ENCODE results near the gene MAP3K4. TPM values are rescaled to one million over a fixed set of nuclear protein-coding genes. Genes with fewer than 3 reads are reported as not detected.

MAP3K4 gene
- total and polyA plus RNA-seq, 2 of the 8 experiments (the other 6 are each of a cell fraction or from before 2014, with no cell fraction given) = 16.6 to 51.6 TPM

- H2AFZ ChIP-seq (ENCODE audit: low read length) = no peak overlapping the region
- no peaks in the 10 kb centered on the region for H3K4me1 ChIP-seq (replicated peaks in 1 of 4; ENCODE audit: control insufficient read depth in 3 of 4, insufficient read depth in 4 of 4, low read length in 3 of 4)
- DNase-seq (ENCODE audit: low read depth in 1 of 2, low spot score in 2 of 2) = no peak
- no peak overlapping the region for H2BK15ac ChIP-seq (ENCODE audit: low read length)
- no peak overlapping the region for H3K56ac ChIP-seq (replicated peaks; ENCODE audit: insufficient read length, low read depth, low read length)
- H2BK20ac ChIP-seq (ENCODE audit: low read length) = no peak overlapping the region
- no peak for FAIRE-seq
- H3K23ac ChIP-seq (ENCODE audit: insufficient read length) = no peak overlapping the region
- peaks cover 0 to 2% of the 10 kb centered on the region in 2 experiments for H4K20me1 ChIP-seq (replicated peaks in 1 of 2; ENCODE audit: control insufficient read depth in 1 of 2, insufficient read depth in 2 of 2, low read length in 2 of 2)
- peaks cover 0 to 58% (median 21%) of the 10 kb centered on the region in 4 experiments; a peak in 5 of 8 replicates for H3K36me3 ChIP-seq (ENCODE audit: control insufficient read depth in 2 of 4, insufficient read depth in 4 of 4, low read length in 3 of 4)
- no peaks in the 10 kb centered on the region for H3K27me3 ChIP-seq (replicated peaks in 1 of 4; ENCODE audit: control insufficient read depth in 3 of 4, extremely low read depth in 1 of 4, insufficient read depth in 3 of 4, low read length in 3 of 4)
- H3K4me3 ChIP-seq (ENCODE audit: extremely low read depth in 1 of 4, insufficient read depth in 2 of 4, low read depth in 3 of 4, low read length in 4 of 4) = no peak overlapping the region
- no peak overlapping the region for H4K8ac ChIP-seq (ENCODE audit: extremely low read depth, insufficient read depth, low read length)
- H3K4ac ChIP-seq (replicated peaks; ENCODE audit: insufficient read length, low read depth, low read length) = no peak overlapping the region
- ChIA-PET CTCF (ENCODE audit: partially characterized antibody) (interaction anchor here (0.8 to 2.7 kb wide), 4 partner anchors 15 to 242 kb away, joined by 3 to 15 read pairs (median 4); no protein-coding TSS in a partner anchor), POLR2A (ENCODE audit: partially characterized antibody) (no interaction called here)
- no peaks in the 10 kb centered on the region for H3K23me2 ChIP-seq (ENCODE audit: low read depth, low read length)
- H3K18ac ChIP-seq (ENCODE audit: extremely low read depth, low read length) = no peak overlapping the region
- H3K27ac ChIP-seq (ENCODE audit: low read depth, low read length) = no peak overlapping the region
- H2AK5ac ChIP-seq (ENCODE audit: low read depth, low read length) = no peak overlapping the region
- H2BK120ac ChIP-seq (replicated peaks; ENCODE audit: low read depth, low read length) = no peak overlapping the region
- no peak overlapping the region for H2BK12ac ChIP-seq (ENCODE audit: low read depth, low read length)
- 95% methylated on average over 3 of the region's 3 CpGs; no CpG with 5 or more reads in 1 of the 2 experiments for WGBS, 2 experiments (ENCODE audit: extremely low coverage in 1 of 2, insufficient coverage in 1 of 2, insufficient read length in 1 of 2, insufficient replicate concordance in 2 of 2, low coverage in 1 of 2, low lambda C conversion rate in 2 of 2, missing lambda C conversion rate in 1 of 2)
- H2BK5ac ChIP-seq (ENCODE audit: low read depth, low read length) = no peak overlapping the region
- H3K79me2 ChIP-seq (ENCODE audit: control insufficient read depth in 1 of 2, insufficient read depth in 2 of 2, low read length in 2 of 2) = no peaks in the 10 kb centered on the region
- no peak overlapping the region for H3K9ac ChIP-seq (replicated peaks in 1 of 4; ENCODE audit: extremely low read depth in 1 of 4, low read depth in 3 of 4, low read length in 3 of 4)
- no peak overlapping the region for H4K5ac ChIP-seq (ENCODE audit: insufficient read length, low read depth, low read length)
- no peak overlapping the region for H4K91ac ChIP-seq (replicated peaks; ENCODE audit: insufficient read length, low read length)
- peaks cover 22 to 31% of the 10 kb centered on the region in 2 experiments for H3K9me3 ChIP-seq (ENCODE audit: insufficient read depth in 2 of 2, low read depth in 1 of 2, low read length in 1 of 2)
- no peaks in the 10 kb centered on the region; the same call in 1 of the 2 replicates for H3K79me1 ChIP-seq (ENCODE audit: low read depth, low read length)
- no peak overlapping the region for H3K14ac ChIP-seq (ENCODE audit: insufficient read length)
- H3K4me2 ChIP-seq (ENCODE audit: insufficient read depth in 1 of 2, low read depth in 2 of 2, low read length in 2 of 2) = no peak overlapping the region
- no peak for TF ChIP-seq MAX (IDR thresholded peaks at IDR 0.05)
- no peak for TF ChIP-seq RAD21 (IDR thresholded peaks at IDR 0.05 in 1 of 2, conservative IDR thresholded peaks at IDR 0.05 in 1 of 2; ENCODE audit: low read depth in 2 of 2, low read length in 2 of 2)
- no peak for TF ChIP-seq CTBP2 (IDR thresholded peaks at IDR 0.05; ENCODE audit: borderline replicate concordance, insufficient read depth, insufficient read length, low read length)
- TF ChIP-seq SP2 (IDR thresholded peaks at IDR 0.05; ENCODE audit: low read length) = no peak
- no peak for TF ChIP-seq HDAC2 (IDR thresholded peaks at IDR 0.05; ENCODE audit: borderline replicate concordance in 1 of 2, low read depth in 2 of 2, low read length in 2 of 2)
- TF ChIP-seq HDAC6 (IDR thresholded peaks at IDR 0.05; ENCODE audit: low read depth, low read length) = no peak
- TF ChIP-seq, protein P1, sequence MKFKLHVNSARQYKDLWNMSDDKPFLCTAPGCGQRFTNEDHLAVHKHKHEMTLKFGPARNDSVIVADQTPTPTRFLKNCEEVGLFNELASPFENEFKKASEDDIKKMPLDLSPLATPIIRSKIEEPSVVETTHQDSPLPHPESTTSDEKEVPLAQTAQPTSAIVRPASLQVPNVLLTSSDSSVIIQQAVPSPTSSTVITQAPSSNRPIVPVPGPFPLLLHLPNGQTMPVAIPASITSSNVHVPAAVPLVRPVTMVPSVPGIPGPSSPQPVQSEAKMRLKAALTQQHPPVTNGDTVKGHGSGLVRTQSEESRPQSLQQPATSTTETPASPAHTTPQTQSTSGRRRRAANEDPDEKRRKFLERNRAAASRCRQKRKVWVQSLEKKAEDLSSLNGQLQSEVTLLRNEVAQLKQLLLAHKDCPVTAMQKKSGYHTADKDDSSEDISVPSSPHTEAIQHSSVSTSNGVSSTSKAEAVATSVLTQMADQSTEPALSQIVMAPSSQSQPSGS (IDR thresholded peaks at IDR 0.05; ENCODE audit: low read length) = no peak
- TF ChIP-seq CREB1 (IDR thresholded peaks at IDR 0.05) = no peak
- no peak for TF ChIP-seq JUN (IDR thresholded peaks at IDR 0.05; ENCODE audit: low read depth, low read length)
- TF ChIP-seq YY1 (IDR thresholded peaks at IDR 0.05; ENCODE audit: low read depth, low read length) = no peak
These were observed 139.6 kb downstream of the MAP3K4 start for GRCh38 chr6:161130967-161131766.
